HG02623 (cell line): ENCODE results near the gene PSMB10.

ENCODE experiments used
- ATAC-seq: cut with Tn5 transposase; IDR thresholded peaks from one replicate; pipeline ENCODE4 v1.9.1; 2021; ENCODE audit warnings: moderate library complexity; ENCODE audit not compliant: unreplicated experiment

The PSMB10 gene

DNA sequence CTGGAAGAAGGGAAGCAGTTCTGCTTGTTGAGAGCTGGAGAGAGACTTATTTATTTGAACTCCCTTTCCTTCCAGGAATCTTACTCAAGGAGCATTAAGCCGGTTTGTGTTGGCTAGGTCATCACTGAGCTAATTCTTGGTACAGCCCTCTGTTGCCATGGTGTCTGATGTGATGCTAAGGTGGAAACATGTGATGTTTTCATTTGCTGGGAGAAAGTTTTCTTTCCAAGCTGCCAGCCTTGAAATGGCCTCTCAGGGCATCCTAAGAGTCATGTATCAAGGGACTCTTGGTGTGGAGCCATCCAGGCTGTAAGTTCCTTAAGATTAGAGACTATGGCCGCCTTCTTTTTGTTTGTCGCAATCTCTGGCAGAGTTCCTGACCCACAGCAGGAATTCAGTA, 39.4 kb downstream of the PSMB10 start:
- ATAC-seq = no peak

DNA sequence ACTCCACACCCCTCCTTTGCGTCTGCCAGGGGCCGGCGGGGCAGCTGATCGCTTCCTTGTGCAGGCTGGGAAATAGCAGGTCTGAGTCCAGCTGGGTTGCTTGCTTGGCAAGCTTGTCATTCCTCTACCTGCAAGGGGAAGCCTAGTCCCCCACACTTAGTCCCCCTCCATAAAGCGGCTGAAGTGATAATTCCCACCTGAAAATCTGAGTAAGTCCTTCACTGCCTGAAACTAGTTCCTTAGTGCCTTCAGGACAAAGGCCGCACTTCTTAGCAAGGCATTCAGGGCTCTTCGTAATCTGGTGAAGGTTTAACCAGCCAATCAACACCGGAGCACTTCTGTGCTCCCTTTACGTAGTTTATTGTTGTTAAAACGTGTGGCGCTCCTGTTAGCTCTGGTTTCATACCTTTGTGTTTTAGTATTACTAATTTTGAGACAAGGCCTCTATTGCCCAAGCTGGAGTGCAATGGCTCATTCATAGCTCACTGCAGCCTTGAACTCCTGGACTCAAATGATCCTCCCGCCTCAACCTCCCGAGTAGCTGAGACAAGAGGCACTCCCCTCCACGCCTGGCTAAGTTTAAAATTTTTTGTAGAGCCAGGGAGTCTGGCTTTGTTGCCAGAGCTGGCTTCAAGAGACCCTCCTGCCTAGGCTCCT, 42.8 kb downstream of the PSMB10 start:
- ATAC-seq = no peak

DNA sequence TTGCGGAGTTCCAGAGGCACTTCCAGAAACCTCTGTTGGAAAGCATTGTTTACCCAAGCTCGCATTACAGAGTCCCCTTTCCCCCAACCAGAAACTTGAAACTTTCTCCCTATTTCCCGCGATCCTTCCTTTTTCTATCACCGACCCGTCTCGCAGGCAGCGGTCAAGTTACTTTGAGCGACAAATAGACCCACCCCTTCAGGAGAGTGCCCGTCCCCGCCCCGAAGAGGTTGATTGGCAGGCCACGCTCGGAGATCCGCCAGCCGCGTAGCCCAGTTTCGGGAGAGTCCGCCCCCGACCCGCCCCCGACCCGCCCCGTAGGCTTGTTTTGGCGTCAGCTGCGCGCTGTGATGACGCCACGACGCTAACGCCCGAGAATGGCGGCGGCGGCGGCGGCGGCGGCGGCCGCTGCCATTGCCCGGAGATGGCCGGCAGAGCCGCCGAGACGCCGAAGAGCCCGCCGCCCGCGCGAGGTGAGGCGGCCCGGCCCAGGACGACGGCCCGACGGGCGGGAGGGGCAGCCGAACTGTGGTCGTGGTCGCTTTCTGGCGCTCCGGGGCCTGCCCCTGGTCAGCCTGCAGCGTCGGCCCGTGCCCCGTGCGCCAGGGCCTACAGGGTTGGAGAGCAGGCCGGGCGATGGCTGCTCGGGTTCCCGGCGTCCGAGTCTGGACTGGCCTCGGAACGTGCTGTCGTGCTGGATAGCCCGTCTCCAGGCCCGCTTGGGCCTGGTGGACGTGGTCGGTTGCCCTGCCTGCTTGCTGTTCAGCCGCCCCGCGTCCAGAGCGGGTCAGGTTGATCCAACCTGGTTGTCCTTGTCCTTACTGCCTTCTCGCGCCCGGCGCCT, 43.5 kb downstream of the PSMB10 start, which contains the start of gene PSKH1:
Gene PSKH1, plus strand, starts transcription at position 356 of the 844 bp plus-strand sequence. CDS start 15,496 bp downstream, outside the sequence.
- peak; percentile 85 for ATAC-seq

DNA sequence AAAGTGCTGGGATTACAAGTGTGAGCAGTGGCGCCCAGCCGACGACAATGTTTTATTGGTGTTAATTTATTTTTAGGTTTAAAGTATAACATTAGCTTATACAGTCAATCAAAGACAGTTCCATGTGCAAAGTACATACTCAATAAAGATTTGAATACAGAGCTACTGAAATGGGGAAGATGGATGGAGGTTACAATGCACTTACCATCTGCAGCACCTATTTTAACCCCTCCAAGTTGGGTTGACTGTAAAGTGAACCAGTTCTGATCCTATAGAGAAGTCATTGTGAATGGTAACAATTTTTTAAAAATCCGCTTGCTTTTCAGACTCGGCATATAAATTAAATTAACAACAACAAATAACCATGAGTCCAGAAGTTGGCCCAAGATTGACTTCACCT, 44.3 kb downstream of the PSMB10 start:
- ATAC-seq = no peak

DNA sequence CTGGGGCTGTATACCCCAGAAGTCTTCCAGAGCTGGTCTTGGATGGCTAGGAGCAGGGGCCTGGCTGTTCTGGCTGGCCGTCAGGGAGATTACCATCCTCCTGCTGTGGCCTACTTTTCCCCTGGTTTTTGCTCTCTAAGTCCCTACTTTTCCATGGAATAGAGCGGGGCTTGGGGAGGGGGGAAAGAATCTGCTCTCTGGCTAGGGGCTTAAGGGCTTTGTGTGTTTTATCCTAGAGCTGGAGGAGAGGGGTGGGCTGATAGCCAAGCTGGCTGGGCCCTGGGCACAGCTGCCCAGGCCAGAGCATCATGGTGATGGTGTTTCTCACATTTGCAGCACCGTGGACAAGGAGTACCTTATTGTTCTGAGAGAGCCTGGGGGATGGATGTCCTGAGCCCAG, 48.3 kb downstream of the PSMB10 start:
- ATAC-seq = no peak

DNA sequence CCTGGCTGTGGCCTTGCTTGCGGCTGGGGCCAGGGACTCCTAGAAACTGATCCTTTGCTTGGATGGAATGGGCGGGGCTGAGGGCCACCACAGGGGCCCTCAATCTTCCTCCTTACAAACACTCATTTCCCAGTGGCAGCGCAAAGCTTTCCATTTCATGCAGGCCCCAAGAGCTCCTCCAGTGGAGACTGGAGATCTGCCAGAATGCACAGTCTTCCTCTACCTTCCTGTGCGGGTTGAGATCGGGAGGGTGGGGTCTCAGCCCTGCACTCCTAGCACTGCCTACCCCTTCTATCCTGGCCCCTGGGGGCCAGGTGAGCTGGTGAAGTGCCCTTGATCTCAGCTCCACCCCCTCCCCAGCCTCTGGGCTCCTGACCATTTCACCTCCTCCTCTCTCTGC, 50.3 kb downstream of the PSMB10 start:
- ATAC-seq = no peak

DNA sequence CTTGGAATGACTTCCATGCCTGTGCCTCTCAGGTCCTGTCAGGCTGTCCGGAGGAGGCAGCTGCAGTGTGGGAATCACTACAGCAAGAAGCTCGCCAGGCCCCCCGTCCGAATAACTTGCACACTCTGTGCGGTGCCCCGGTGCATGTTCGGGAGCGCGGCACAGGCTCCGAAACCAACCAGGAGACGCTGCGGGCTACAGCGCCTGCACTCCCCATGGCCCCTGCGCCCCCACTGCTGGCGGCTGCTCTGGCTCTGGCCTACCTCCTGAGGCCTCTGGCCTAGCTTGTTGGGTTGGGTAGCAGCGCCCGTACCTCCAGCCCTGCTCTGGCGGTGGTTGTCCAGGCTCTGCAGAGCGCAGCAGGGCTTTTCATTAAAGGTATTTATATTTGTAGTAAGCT, 50.7 kb downstream of the PSMB10 start:
- ATAC-seq = no peak

DNA sequence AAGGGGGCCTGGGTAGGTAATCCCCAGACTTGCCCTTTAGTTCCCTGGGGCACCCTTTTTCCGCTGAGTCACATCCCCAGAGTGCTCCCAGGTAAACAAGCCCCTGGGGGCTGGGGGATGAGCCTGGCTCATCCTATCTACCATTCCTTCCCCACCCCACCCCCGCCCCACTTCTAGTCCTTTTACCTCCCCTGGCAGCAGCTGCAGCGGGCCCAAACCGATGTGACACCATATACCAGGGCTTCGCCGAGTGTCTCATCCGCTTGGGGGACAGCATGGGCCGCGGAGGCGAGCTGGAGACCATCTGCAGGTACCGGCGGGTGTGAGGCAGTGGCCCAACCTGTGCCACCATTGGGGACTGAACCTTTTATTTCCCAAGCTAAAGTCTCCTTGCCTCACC, 51.1 kb downstream of the PSMB10 start:
- ATAC-seq = no peak

DNA sequence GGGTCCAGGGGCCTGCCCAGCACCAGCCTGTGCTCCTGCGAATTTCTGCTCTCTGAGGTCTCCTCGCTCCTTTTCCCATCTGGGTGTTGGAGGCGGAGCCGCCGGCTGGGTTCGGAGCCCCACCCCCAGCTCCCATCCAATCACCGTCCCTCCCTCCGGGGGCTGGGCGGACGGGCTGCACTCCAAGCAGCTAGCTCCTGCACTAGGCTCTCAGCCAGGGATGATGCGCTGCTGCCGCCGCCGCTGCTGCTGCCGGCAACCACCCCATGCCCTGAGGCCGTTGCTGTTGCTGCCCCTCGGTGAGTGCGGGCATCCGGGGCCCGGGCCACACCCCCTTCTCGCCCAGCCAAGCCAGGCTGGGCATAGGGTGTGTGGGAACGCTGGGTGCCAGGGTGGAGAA, 52.0 kb downstream of the PSMB10 start, which contains the start of gene NRN1L:
Gene NRN1L, plus strand, starts transcription at position 202 of the 400 bp plus-strand sequence. Its CDS starts 19 bp downstream, at position 221.
- ATAC-seq = no peak
